Activated gamma-delta T cell (primary cell): Measurements from ENCODE around the gene ITIH6.
"Not testable (repeated sequence)": the region's sequence is repeated elsewhere in the genome, so short reads cannot be mapped to it uniquely, and the experiment has no call there.

Experiments
- DNase-seq: peaks from one replicate; lab custom pipeline; 2025; lab: John Stamatoyannopoulos, UW

The ITIH6 gene

DNA sequence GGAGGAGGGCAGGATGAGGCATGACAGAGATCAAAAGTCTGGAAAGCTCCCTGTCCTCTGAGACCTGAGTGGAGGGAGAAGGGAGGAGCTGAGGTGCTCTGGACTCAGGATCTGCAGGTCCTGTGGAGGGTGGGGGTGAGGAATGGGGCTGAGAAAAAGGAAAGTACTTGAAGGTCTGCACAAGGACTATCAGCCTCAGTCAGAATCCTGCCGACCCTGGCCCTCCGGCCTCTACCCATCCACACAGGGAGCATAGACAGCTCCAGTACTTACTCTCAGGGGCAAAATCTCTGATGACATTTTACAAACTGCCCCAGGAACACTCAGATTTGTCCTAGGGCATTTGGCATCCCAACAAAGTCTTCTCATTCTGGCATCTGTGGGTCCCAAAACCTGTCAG is 991 bp upstream of the ITIH6 start:
- DNase-seq, result no peak

DNA sequence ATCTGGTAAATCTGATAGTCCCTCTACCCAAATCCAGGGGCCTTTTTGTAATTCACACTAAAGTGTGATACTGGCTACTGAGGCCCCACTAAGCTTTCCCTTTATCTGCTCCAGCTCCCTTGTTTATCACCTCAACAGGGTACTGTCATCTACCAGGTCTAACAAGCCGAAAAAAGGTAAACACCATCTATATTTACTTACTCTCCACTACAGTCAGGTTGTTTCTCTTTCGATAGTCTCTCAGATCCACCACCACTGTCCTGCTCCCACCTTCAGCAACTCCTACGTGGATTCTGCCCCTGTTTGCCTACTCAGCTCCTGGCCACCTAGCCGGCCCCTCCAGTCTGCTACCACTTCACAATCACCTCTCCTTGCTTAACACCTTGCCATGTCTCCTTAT is 3.3 kb downstream of the ITIH6 start:
- DNase-seq, result no peak

DNA sequence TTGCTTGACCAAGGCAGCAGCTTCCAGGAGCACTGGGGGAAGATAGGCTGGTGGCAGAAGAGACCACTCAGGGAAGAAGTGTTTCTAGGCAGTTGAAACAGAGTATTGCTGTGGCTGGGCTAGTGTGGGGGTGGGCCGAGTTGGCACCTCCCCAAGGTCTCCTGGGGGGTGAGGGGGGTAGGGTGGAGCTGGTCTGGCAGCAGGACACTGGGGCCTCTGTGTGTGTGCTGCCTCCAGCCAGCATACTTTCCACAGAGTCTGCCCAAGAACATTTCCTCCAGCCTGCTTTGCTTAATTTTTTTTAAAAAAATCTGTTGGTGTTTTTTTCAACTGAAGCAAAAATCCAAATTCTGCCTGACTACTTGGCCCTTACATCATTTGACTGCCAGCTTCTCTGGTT is 4.0 kb downstream of the ITIH6 start:
- DNase-seq, result no peak

DNA sequence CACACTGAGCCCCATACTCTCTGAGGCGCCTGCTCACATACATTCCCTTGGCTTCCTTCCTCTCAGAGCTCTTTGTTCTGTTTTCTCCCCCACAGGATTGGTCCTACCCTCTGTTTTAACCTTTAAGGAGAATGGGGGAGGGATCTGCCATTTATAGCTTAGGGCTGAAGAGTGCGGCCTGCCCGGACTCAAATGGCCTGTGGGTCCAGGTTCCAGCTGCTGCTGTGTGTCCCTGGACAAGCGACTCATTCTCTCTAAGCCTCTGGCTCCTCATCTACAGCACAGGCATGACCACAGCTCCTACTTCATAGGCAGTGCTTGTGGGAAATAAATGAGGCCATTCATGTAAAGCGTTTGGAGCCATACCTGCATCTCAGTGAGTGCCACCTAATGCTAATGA is 8.7 kb downstream of the ITIH6 start:
- not testable (repeated sequence) for DNase-seq

DNA sequence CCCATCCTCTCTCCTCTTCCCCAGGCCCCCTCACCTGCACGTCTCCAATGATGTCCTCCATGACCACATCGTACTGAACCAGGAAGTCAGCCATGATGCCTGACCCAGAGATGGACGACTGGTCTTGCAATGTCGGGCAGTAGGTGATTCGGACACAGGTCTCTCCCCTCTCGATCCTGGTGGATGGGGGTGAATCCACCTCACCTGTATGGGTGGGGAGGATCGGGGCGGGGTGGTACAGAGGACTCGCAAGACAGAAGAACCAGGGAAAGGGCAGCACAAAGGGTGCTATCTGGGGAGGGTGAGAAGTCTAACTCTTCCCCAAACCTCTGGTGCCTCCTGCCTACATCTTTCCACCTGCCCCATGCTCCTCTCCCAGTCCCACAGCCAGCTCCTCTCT is 9.6 kb downstream of the ITIH6 start:
- no peak for DNase-seq

DNA sequence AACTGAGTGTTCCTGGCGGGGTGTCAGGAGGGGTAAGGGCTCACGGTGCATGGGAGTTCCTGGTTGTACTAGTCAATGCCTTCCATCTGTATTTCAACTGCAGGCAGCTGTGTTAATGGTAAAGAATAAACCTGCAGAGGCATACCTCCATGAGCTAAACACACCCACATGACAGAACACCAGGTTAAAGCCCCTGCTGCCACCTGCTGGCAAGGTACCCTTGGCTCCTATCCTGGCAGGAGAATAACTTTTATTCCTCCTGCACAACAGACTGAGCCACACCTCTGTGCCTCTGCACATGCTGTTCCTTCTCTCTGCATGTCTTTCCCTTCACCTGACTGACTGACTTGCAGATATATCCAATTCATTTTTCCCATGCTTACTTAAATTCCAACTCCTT is 11.1 kb downstream of the ITIH6 start:
- no peak for DNase-seq

DNA sequence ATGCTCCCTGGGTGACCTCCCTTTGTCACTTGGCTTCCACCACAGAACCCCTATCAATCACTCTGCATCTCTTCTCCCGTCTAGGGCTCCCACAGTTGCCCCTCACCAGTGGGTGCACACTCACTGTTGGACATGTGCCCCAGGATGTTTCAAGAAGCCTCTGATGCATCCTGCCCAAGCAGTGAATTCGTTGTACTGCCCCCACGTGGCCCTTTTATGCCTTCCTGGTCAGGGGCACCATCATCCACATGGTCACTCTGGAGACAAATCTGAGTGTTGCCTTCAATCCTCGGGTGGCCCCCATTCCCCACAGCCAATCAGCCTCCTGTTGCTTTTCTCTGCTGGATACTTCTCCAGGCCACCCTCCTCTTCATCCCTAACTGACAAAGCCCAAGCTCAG is 12.2 kb downstream of the ITIH6 start:
- no peak for DNase-seq

DNA sequence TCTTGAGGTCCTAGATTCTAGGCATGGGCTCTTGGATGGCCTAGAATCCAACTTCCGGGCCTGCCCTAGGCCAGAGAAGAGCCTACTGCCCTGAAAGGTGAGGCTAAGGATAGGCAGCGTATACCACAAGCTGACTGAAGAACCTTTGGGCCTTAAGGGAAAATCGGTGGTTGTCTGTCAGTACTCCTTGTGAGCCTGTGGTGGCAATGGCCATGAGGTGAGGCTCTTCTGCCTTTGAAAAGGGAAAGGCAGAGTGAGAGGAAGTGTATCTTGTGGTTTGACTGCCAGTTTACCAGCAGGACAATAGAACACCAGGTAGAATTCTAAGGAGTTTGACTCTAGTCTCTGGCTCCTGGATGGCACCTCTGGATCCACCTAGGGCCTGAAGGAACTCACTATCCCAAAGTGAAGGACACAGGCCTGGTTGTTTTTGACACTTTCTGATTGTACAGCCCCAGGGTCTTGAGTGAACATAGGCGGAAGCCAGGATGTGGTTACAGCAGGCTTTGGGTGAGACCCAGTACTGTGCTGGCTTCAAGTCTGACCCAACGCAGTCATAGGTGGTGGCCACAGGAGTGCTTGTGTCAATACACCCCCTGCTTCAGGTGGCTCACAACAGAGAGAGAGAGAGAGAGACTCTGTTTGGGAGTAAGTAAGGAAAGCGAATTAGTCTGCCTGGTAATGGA is 20.9 kb downstream of the ITIH6 start:
- DNase-seq, result no peak

DNA sequence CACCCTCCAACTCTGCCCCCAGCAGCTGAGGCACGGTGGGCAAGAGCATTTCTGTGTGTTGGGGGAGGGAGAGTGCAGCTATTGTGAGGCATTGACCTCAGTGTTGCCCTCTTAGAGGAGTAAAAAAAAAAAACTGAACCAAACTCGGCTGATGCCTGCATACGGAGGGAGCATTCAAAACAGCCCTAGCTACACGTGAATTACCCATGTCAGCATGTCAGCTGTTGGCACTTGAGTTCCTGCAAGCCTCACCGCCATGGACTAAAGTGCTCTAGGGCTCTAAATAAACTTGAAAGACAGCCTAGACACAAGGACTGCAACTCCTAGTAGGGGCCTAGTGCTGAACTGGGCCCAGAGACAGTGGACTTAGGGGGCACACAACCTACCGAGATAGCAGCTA is 22.0 kb downstream of the ITIH6 start:
- no peak for DNase-seq

DNA sequence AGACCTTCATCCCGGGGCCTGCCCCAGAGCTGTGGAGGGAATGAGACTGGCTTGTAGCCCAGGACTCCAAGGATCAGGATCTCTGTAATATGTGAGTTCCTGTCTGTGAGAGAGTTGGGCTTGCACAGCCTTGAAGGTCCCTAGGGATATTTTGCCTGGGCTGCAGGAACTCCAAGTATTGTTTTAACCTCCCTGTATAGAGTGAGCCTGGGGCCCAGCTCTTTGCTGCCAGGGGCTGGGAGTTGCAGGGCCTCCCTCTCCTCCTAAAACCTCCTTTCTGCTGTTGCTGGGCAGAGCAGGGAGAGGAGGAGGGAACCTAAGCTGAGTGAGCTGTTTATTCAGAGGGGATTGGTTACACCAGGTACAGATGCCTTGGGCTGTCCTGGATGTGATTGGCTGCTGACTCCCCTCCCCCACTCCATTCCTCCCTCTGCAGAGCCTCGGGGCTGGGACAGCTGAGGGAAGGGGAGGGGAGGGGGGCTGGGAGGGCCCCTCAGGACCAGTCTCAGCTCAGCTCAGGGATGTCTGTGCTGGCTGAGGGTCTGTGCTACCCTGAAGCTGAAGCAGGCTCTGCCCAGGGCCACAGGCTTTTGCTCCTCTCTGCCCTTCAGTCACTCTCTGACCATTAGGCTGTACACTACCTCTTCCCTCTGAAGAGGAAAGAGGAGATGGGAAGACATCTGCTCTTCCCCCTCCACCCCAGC is 23.5 kb downstream of the ITIH6 start:
- not testable (repeated sequence) for DNase-seq

DNA sequence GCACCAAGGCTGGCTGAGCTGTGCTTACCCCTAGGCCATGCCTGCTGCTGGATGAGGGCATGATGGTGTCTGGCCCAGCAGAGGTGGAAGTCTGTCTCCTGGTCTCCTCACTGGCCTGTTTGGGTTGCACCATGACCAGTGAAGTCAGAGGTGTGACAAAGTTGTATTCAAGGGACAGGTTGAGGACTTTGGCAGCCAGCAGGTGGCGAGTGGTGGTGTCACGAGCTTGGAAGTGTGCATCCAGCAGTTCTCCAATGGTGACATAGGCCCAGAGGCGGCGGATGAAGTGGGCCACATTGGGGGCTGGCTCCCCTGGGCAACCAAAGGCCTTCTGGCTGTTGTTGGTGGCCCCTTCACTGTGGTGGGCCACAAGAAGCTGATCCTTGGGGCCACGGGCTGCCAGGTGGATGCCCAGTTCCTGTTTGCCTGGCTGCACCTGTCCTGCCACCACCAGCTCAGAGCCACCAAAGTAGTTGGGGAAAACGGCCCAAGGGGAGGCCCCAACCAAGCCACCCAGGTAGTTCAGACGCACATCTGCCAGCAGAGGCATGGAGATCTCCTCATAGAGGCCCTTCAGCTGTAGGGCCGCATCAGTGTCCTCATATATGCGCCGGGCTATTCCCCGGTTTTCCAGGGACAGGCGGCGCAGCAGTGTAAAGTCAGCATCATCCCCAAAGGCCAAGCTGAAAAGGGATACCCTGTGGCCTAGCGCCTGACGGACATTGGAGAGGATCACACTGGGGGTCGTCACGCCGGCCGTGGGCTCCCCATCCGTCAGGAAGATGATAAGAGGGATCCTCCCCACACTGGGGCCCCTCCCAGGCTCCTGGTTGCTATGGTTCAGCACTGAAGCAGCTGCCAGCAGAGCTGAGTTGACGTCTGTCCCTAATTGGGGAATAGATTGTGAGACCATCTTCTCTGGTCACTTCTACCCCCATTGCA is 39.7 kb downstream of the ITIH6 start:
- no peak for DNase-seq

DNA sequence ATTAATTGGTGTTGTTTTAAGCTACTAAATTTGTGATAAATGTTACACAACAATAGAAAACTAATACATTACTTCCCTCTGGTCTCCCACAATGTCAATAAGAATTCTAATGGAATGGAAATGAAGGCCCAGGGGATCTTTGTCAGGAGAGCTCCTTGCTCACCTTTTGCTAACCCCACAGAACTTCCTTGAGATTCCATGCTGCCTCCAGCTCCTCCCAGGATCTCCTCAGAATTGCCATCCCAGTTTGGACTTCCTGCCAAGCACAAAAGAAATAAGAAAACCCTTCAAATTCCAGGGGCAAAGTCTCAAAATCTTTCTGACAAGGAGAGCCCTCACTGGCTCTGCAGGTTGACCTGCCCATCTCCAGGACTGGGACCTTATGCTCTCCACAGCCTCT is 43.2 kb downstream of the ITIH6 start:
- no peak for DNase-seq

DNA sequence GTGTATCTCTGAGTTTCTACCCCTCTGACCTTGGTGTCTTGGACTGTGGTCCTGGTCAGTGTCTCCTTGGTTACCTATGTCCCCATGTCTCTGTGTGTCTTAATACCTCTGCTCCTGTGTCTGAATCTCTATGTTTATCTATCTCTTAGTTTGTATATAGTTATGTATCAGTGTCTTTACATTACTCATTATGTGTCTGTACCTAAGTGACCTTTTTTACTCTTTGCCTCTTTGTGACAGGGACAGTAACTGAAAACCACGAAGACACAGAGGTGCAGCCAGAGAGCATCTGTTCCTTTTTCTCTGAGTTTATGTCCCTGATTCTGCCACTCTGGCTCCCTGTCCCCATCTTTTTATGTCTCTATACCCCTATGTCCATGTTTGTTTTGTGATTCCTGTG is 49.4 kb downstream of the ITIH6 start:
- no peak for DNase-seq

DNA sequence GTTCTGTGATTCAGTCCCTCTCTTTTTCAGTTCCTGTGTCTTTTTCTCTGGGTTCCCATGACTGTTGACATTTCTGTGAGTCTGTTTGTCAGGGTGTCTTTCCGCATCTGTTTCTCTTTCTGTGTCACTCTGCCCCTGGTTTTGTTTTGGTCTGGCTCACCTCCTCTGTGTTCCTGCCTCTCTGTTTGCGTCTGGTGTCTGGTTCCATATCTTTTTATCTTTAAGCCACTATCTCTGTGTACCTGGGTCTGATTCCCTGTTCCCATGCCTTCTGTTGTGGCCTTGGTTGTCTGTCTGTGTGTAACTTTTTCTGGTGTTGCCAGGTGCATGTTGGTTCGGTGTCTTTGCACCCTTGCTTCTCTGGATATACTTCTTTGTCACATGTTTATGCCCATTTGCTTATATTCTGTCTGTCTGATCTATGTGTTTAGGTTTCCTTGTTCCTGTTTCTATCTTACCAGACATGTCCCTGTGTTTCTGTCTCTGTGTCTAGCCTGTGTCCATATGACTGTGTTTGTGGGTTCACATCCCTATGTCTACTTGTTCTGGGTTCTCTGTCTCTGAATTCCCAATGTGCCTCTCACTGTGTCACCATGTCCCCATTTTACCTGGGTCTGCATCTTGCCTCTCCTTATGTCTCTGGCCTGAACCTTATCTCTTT is 50.2 kb downstream of the ITIH6 start:
- DNase-seq, result no peak

DNA sequence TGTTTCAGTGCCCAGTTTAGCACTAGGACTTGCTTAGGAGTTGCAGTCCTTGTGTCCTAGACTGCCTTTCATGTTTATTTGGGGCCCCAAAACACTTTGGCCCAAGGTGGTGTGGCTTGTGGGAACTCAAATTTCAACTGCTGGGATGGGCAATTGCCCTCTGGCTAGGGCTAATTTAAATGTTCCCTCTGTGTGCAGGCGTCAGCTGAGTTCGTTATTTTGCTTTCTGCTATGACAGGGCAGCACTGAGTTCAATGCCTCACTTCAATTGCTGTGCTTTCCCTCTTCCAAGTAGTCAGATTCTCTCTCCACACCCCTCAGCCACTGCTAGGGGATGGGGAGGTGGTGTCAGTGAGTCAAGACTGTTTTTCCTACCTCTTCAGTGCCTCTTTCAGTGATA is 51.1 kb downstream of the ITIH6 start:
- DNase-seq, result no peak

DNA sequence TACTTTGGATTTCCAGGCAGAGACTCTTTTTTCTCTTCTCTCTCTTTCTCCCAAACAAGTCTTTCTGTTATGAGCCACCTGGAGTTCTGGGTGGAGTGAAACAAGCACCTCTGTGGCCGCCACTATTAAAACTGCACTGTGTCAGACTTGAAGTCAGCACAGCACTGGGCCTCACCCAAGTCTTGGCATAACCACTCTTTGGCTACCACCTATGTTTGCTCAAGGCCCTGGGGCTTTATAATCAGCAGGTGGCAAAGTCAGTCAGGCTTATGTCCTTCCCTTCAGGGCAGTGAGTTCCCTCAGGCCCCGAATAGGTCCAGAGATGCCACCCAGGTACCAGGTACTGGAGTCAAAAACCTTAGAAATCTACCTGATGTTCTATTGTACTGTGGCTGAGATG is 52.4 kb downstream of the ITIH6 start:
- no peak for DNase-seq

DNA sequence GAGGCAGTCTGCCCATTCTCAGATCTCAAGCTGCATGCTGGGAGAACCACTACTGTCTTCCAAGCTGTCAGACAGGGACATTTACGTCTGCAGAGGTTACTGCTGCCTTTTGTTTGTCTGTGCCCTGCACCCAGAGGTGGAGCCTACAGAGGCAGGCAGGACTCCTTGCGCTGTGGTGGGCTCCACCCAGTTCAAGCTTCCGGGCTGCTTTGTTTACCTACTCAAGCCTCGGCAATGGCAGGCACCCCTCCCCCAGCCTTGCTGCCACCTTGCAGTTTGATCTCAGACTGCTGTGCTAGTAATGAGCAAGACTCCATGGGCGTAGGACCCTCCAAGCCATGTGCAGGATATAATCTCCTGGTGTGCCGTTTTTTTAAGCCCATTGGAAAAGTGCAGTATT is 59.5 kb downstream of the ITIH6 start:
- not testable (repeated sequence) for DNase-seq

DNA sequence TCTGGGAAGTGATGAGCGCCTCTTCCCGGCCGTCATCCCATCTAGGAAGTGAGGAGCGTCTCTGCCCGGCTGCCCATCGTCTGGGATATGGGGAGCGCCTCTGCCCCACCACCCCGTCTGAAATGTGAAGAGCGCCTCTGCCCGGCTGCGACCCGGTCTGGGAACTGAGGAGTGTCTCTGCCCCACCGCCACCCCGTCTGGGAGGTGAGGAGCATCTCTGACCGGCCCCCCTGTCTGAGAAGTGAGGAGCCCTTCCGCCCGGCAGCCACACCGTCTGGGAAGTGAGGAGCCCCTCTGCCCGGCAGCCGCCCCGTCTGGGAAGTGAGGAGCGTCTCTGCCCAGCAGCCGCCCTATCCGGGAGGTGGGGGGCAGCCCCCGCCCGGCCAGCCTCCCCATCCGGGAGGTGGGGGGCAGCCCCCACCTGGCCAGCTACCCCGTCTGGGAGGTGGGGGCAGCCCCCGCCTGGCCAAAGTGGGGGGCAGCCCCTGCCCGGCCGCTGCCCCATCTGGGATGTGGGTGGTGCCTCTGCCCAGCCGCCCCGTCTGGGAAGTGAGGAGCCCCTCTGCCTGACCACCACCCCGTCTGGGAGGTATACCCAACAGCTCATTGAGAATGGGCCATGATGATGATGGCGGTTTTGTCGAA is 61.6 kb downstream of the ITIH6 start:
- DNase-seq, result not testable (repeated sequence)

DNA sequence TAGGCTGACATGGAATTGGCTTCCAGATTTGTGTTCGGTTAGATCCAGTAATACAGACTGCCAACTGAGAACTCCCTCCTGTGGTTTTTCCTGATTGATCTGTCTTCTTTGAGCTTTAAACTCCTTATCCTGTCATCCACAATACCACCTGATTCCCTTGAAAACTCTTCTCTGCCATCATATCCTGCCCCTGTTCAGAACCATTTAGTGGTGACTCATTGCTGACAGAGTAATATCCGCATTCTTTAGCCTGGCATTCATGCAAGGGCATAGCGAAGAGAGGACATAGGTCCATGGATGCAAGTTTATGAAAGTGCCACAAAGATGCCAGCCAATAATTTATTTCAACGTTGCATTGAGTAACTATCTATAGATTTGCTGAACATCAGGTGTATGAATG is 76.6 kb downstream of the ITIH6 start:
- no peak for DNase-seq

DNA sequence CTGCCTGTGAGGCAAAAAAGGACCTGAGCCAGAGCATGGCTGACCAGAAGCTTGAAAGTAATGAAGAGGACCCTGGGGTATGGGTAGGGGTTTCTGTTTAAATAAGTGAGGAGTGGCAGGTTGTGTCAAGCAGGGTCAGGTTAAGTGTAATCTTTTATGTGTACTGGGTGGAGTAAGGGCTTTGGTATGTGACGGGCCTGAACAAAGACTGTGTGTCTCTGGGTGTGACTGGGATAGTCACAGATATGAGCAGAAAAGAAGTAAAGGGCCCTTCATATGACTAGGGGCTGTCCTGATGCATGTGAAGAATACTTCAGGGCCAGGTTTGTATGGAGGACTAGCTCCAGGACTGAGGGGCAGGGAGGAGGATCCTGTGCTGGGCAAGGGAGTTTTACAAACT is 82.4 kb downstream of the ITIH6 start:
- DNase-seq, result no peak

DNA sequence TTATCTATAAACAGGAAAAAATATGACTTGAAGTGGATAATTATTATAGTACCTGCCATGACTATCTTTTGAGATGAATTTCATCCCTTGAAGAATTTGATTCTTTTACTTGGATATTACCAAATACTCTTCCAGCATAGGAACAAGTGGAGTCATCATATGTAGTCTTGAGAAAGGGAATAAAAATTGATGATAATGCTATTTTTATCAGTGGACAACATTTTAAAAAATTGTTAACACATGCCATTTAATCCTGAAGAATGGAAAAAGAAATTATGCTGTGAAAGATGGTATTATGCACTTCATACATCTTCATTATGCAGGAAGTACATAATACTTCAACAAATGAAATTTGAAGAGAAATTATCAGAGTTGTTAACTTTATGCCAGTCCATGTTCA is 83.6 kb downstream of the ITIH6 start:
- DNase-seq, result no peak

DNA sequence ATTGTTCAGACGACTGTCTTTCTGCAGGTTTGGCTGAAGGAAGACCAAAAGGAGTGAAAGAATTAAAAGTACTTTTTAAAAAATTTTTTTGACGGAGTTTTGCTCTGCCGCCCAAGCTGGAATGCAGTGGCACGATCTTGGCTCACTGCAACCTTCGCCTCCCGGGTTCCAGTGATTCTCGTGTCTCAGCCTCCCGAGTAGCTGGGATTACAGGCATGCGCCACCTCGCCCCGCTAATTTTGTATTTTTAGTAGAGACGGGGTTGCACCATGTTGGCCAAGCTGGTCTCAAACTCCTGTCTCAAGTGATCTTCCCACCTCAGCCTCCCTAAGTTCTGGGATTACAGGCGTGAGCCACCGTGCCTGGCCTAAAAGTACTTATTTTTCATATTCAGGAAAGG is 86.3 kb downstream of the ITIH6 start:
- no peak for DNase-seq
